HG02884 (cell line): Measurements from ENCODE around the gene S100A1.

ENCODE experiments used
- ATAC-seq: cut with Tn5 transposase; IDR thresholded peaks from one replicate; pipeline ENCODE4 v1.9.1; 2021; ENCODE audit warnings: mild to moderate bottlenecking, moderate library complexity; ENCODE audit not compliant: unreplicated experiment

Gene S100A1

GRCh38 chr1:153679337-153680119, 51.3 kb downstream of the S100A1 start:
- no peak for ATAC-seq

- ATAC-seq = no peak
Measured at GRCh38 chr1:153680120-153680403, 51.8 kb downstream of the S100A1 start.
